Lung (tissue), 12 donors: Measurements from ENCODE around the gene NDUFAB1. TPM values are rescaled to one million over a fixed set of nuclear protein-coding genes. Genes with fewer than 3 reads are reported as not detected.
"Not testable (repeated sequence)": the region's sequence is repeated elsewhere in the genome, so short reads cannot be mapped to it uniquely, and the experiment has no call there.

Experiments used
- ATAC-seq: fragments of 200-7000 bp; cut with Tn5 transposase; one replicate; pipeline ENCODE4 v1.9.1; 2020; ENCODE audit warnings: moderate number of reproducible peaks; ENCODE audit not compliant: insufficient read depth, low FRiP score
- DNase-seq, 3 donors: peaks; one replicate each; pipeline ENCODE4 v3.0.0-alpha.2; 2013 to 2017
- H3K27ac ChIP-seq, 2 donors: one replicate each; pipeline ENCODE4 v1.5.1; 2013; ENCODE audit warnings: mild to moderate bottlenecking in 2 of 2, moderate library complexity in 2 of 2, control low read depth in 1 of 2, inconsistent platforms in 1 of 2, low read depth in 1 of 2, low read length in 1 of 2
- H3K27me3 ChIP-seq, 3 donors: one replicate each; pipeline ENCODE4 v1.5.1; 2013; ENCODE audit warnings: low read length in 2 of 3; ENCODE audit not compliant: control insufficient read depth in 3 of 3, insufficient read depth in 3 of 3
- H3K36me3 ChIP-seq, 4 donors: one replicate each; pipeline ENCODE4 v1.5.1; 2013; ENCODE audit warnings: low read length in 4 of 4, mild to moderate bottlenecking in 1 of 4, moderate library complexity in 1 of 4; ENCODE audit not compliant: control insufficient read depth in 4 of 4, insufficient read depth in 4 of 4
- H3K4me1 ChIP-seq, 5 donors: one replicate each; pipeline ENCODE4 v1.5.1; 2013; ENCODE audit warnings: low read length in 5 of 5, mild to moderate bottlenecking in 2 of 5, moderate library complexity in 1 of 5; ENCODE audit not compliant: control insufficient read depth in 5 of 5, insufficient read depth in 5 of 5
- H3K4me3 ChIP-seq: one replicate; pipeline ENCODE4 v1.5.1; 2013; ENCODE audit warnings: mild to moderate bottlenecking, control low read depth, moderate library complexity
- H3K9ac ChIP-seq, 2 donors: one replicate each; pipeline ENCODE4 v1.5.1; 2013; ENCODE audit warnings: low read length in 2 of 2, control low read depth in 1 of 2; ENCODE audit not compliant: insufficient read depth in 1 of 2
- H3K9me3 ChIP-seq, 4 donors: one replicate each; pipeline ENCODE4 v1.5.1; 2013; ENCODE audit warnings: low read length in 3 of 4, mild to moderate bottlenecking in 1 of 4, moderate library complexity in 1 of 4; ENCODE audit not compliant: control insufficient read depth in 4 of 4, insufficient read depth in 3 of 4
- CTCF ChIP-seq: IDR thresholded peaks from 2 replicates; pipeline ENCODE4 v1.5.1; 2012; ENCODE audit warnings: mild to moderate bottlenecking; ENCODE audit errors: control extremely low read depth, extremely low read depth
- WGBS, 2 donors: extraction: QIAGEN DNeasy Blood & Tissue Kit; methylation state at CpG; one replicate each; pipeline ENCODE4 v1.1.7; 2013; 5-methylcytosine and 5-hydroxymethylcytosine counted together
- polyA plus RNA-seq, 2 donors: library from polyadenylated mRNA; stranded (reverse); fragments of 200-250 nt; gene quantifications; one replicate each; pipeline ENCODE4 v1.2.1, GENCODE V29; 2013
- total RNA-seq, 2 donors: library from RNA; depleted of rRNA in 1 of 2; stranded (reverse); fragments of >200 nt in 1 of 2; gene quantifications; one replicate each; pipeline ENCODE4 v1.2.1, GENCODE V29; 2014 to 2021
- donor health status: control.
- donor health status: control.
- donor health status: Bipolar disorder and iron deficiency.
- donor health status: healthy.
- donor health status: DM: yes; HTN: yes; CAD: no.

Gene NDUFAB1
- total and polyA plus RNA-seq, 4 donors: 67.4 to 127 (median 90.1) TPM

- ATAC-seq: no peak
Measured at GRCh38 chr16:23629516-23629915, 33.4 kb upstream of the NDUFAB1 start.

GRCh38 chr16:23624092-23624491, 28.0 kb upstream of the NDUFAB1 start:
- no peaks in the 10 kb centered on the region for H3K4me1 ChIP-seq
- ATAC-seq: no peak
- H3K4me3 ChIP-seq: no peak overlapping the region
- H3K27ac ChIP-seq: no peak overlapping the region
- no peaks in the 10 kb centered on the region for H3K9me3 ChIP-seq
- no peak for DNase-seq
- no peak for TF ChIP-seq CTCF
- no peaks in the 10 kb centered on the region for H3K27me3 ChIP-seq
- peaks cover 17 to 23% (median 18%) of the 10 kb centered on the region in 4 donors for H3K36me3 ChIP-seq
- no peak overlapping the region for H3K9ac ChIP-seq

More at GRCh38 chr16:23629516-23629915, 33.4 kb upstream of the NDUFAB1 start:
- Histone ChIP-seq H3K27ac (no peak overlapping the region), H3K4me3 (no peak overlapping the region), H3K9me3 (no peaks in the 10 kb centered on the region), H3K4me1 (no peaks in the 10 kb centered on the region), H3K9ac (no peak overlapping the region), H3K36me3 (peaks cover 15 to 23% (median 18%) of the 10 kb centered on the region in 4 donors), H3K27me3 (no peaks in the 10 kb centered on the region)
- no peak for DNase-seq
- 83 to 87% methylated on average over 8 of the region's 8 CpGs for WGBS, 2 donors
- no peak for TF ChIP-seq CTCF

GRCh38 chr16:23615805-23616204, 19.7 kb upstream of the NDUFAB1 start:
- H3K27me3 ChIP-seq: no peaks in the 10 kb centered on the region
- H3K9ac ChIP-seq: no peak overlapping the region
- no peak for DNase-seq
- H3K36me3 ChIP-seq: peaks cover 0 to 25% (median 7%) of the 10 kb centered on the region in 4 donors
- no peak for ATAC-seq
- no peak overlapping the region for H3K27ac ChIP-seq
- no peak overlapping the region for H3K4me3 ChIP-seq
- H3K4me1 ChIP-seq: no peaks in the 10 kb centered on the region
- no peak for TF ChIP-seq CTCF
- no peaks in the 10 kb centered on the region for H3K9me3 ChIP-seq
- WGBS, 2 donors: 74 to 89% methylated on average over 9 of the region's 9 CpGs

GRCh38 chr16:23611936-23612335, 15.8 kb upstream of the NDUFAB1 start:
- H3K27me3 ChIP-seq: no peaks in the 10 kb centered on the region
- no peak for TF ChIP-seq CTCF
- no peak overlapping the region for H3K4me3 ChIP-seq
- H3K9me3 ChIP-seq: no peaks in the 10 kb centered on the region
- no peak overlapping the region for H3K27ac ChIP-seq
- H3K9ac ChIP-seq: no peak overlapping the region
- no peak for ATAC-seq
- peaks cover 0 to 20% (median 7%) of the 10 kb centered on the region in 4 donors for H3K36me3 ChIP-seq
- WGBS, 2 donors: 97 to 100% methylated on average over 3 of the region's 3 CpGs
- no peaks in the 10 kb centered on the region for H3K4me1 ChIP-seq
- DNase-seq: no peak

- H3K4me3 ChIP-seq, DNase-seq: not testable (repeated sequence)
- WGBS, 2 donors: 96 to 98% methylated on average over 6 of the region's 6 CpGs
Measured at GRCh38 chr16:23610905-23611304, 14.8 kb upstream of the NDUFAB1 start.

More at GRCh38 chr16:23610905-23611304, 14.8 kb upstream of the NDUFAB1 start:
- not testable (repeated sequence) for H3K9me3 ChIP-seq, H3K4me1 ChIP-seq, H3K27ac ChIP-seq, H3K9ac ChIP-seq, H3K27me3 ChIP-seq, ATAC-seq
- peaks cover 0 to 21% (median 8%) of the 10 kb centered on the region in 4 donors for H3K36me3 ChIP-seq
